Right lobe of liver (tissue), 4 donors: Measurements from ENCODE around the gene SLC39A5.
A peak's percentile ranks its signal among the peaks of the same experiment; 100 is the strongest.

Experiments used
- CTCF ChIP-seq, 4 donors: fragments of 200-600 bp in 3 of 4; fragments of 450-650 bp in 1 of 4; IDR thresholded peaks; one replicate each; pipeline versions ENCODE4 v1.5.1 to v1.8.0; 2016 to 2022; ENCODE audit warnings: antibody characterized with exemption in 4 of 4, mild to moderate bottlenecking in 2 of 4
- POLR2A ChIP-seq: fragments of 450-650 bp; IDR thresholded peaks from one replicate; pipeline ENCODE4 v1.6.1; 2017; ENCODE audit warnings: antibody characterized with exemption, mild to moderate bottlenecking
- donor health status: DM: no; HTN: no; CAD: no.
- donor health status: DM: no; HTN: no; CAD: no.
- donor health status: DM: no; HTN: yes; CAD: no.

GRCh38 chr12:56271031-56271430 is 41.2 kb downstream of the SLC39A5 start:
- TF ChIP-seq CTCF (IDR thresholded peaks at IDR 0.05) (peak in 3 of 4 donors; percentile 31 to 41 (median 38)), POLR2A (no peak)
